Endothelial cell of umbilical vein (primary cell): ENCODE measurements around the gene GRK5. TPM values are rescaled to one million over a fixed set of nuclear protein-coding genes. Genes with fewer than 3 reads are reported as not detected.

Experiments used
- BruUV-seq: library from RNA; stranded (reverse); fragments of 400-500 nt; replicated peaks from 2 replicates; lab custom pipeline; 2021; lab: Mats Ljungman, UMichigan
- CTCF ChIA-PET: fragments of 300-600, 350-600 bp; sonication (Branson Sonifier 250); formaldehyde crosslinking; loops from one replicate; lab custom pipeline; 2021; ENCODE audit warnings: antibody characterized with exemption, inconsistent platforms; lab: Charles Lee
- POLR2A ChIA-PET: fragments of 300-600, 350-600 bp; sonication (Branson Sonifier 250); formaldehyde crosslinking; loops from one replicate; lab custom pipeline; 2021; ENCODE audit warnings: antibody characterized with exemption, inconsistent platforms; lab: Charles Lee
- DNase-seq: peaks from one replicate; pipeline ENCODE4 v3.0.0-alpha.2; 2011; ENCODE audit warnings: low read depth, low spot score
- FAIRE-seq: peaks from 2 replicates; lab custom pipeline; 2011; peaks lifted over from hg19 to GRCh38; lab: Jason Lieb, UNC
- H2AFZ ChIP-seq: 2 replicates; pipeline ENCODE4 v1.6.0; 2012; ENCODE audit warnings: low read depth, low read length, control low read depth, inconsistent platforms
- H3K27ac ChIP-seq: 2 replicates; pipeline ENCODE4 v1.5.1; 2011; ENCODE audit warnings: low read depth, mild to moderate bottlenecking, control low read depth, low read length, moderate library complexity; ENCODE audit not compliant: insufficient read depth
- H3K27me3 ChIP-seq, 2 experiments: 2 replicates each; pipeline versions ENCODE4 v1.6.0 to v1.6.1; 2011; ENCODE audit warnings: low read length in 2 of 2, mixed read lengths in 1 of 2; ENCODE audit not compliant: control insufficient read depth in 2 of 2, insufficient read depth in 2 of 2
- H3K36me3 ChIP-seq, 2 experiments: 2 replicates in 1 of 2; 3 replicates in 1 of 2; pipeline ENCODE4 v1.5.1; 2011; ENCODE audit warnings: low read length in 2 of 2, mild to moderate bottlenecking in 1 of 2, moderate library complexity in 1 of 2; ENCODE audit not compliant: control insufficient read depth in 2 of 2, insufficient read depth in 2 of 2; ENCODE audit errors: extremely low read depth in 1 of 2
- H3K4me1 ChIP-seq: 3 replicates; pipeline ENCODE4 v1.5.1; 2011; ENCODE audit warnings: mild to moderate bottlenecking, low read length; ENCODE audit not compliant: control insufficient read depth, insufficient read depth; ENCODE audit errors: extremely low read depth
- H3K4me2 ChIP-seq: 2 replicates; pipeline ENCODE4 v1.6.1; 2011; ENCODE audit warnings: low read length, control low read depth, mixed read lengths; ENCODE audit not compliant: insufficient read depth
- H3K4me3 ChIP-seq, 3 experiments: fragments of 200-600 bp in 1 of 3; sonication (generic), shearing (Covaris generic) in 1 of 3; replicated peaks in 1 of 3; 2 replicates each; pipeline ENCODE4 v1.5.1; 2011 to 2016; ENCODE audit warnings: control low read depth in 3 of 3, low read length in 3 of 3, mild to moderate bottlenecking in 2 of 3, inconsistent platforms in 1 of 3, low read depth in 1 of 3, moderate library complexity in 1 of 3; ENCODE audit not compliant: insufficient read depth in 1 of 3
- H3K79me2 ChIP-seq: 2 replicates; pipeline ENCODE4 v1.6.0; 2012; ENCODE audit warnings: low read length, inconsistent platforms; ENCODE audit not compliant: control insufficient read depth, insufficient read depth
- H3K9ac ChIP-seq: replicated peaks from 2 replicates; pipeline ENCODE3; 2011; ENCODE audit warnings: low read length, control low read depth; ENCODE audit not compliant: insufficient read depth; ENCODE audit errors: extremely low read depth
- H3K9me1 ChIP-seq: replicated peaks from 3 replicates; pipeline ENCODE4 v1.6.0; 2011; ENCODE audit warnings: mild to moderate bottlenecking, low read length; ENCODE audit not compliant: control insufficient read depth, insufficient read depth; ENCODE audit errors: extremely low read depth
- H3K9me3 ChIP-seq: replicated peaks from 2 replicates; pipeline ENCODE4 v1.5.1; 2012; ENCODE audit warnings: low read length, inconsistent platforms; ENCODE audit not compliant: control insufficient read depth, insufficient read depth
- H4K20me1 ChIP-seq: replicated peaks from 2 replicates; pipeline ENCODE3; 2011; ENCODE audit warnings: mild to moderate bottlenecking, low read length; ENCODE audit not compliant: control insufficient read depth, insufficient read depth; ENCODE audit errors: extremely low read depth
- FOS ChIP-seq: IDR thresholded peaks from 2 replicates; pipeline ENCODE4 v1.6.1; 2011; ENCODE audit warnings: mild to moderate bottlenecking, low read length, moderate library complexity, borderline replicate concordance; ENCODE audit not compliant: insufficient read depth
- GATA2 ChIP-seq: IDR thresholded peaks from 2 replicates; pipeline ENCODE4 v1.7.0; 2011; ENCODE audit warnings: low read depth, mild to moderate bottlenecking, moderate library complexity, mixed read lengths, low read length; ENCODE audit not compliant: insufficient read length, insufficient read depth
- MYC ChIP-seq: IDR thresholded peaks from one replicate; pipeline ENCODE4 v1.6.1; 2011; ENCODE audit warnings: mild to moderate bottlenecking, low read depth, low read length
- POLR2A ChIP-seq: IDR thresholded peaks from 2 replicates; pipeline ENCODE4 v1.6.1; 2012; ENCODE audit warnings: low read depth, mild to moderate bottlenecking, control low read depth, low read length
- POLR2AphosphoS5 ChIP-seq: IDR thresholded peaks from 2 replicates; pipeline ENCODE4 v1.6.1; 2012; ENCODE audit warnings: low read depth, mild to moderate bottlenecking, control low read depth, low read length, moderate library complexity; ENCODE audit not compliant: insufficient read depth
- dilution Hi-C: fragments of 300-500 bp; cut with MboI; formaldehyde crosslinking; loops from one replicate; pipeline ENCODE4 v1.15.0; 2019; ENCODE audit warnings: low sequenced_read_pairs; ENCODE audit not compliant: extremely low pct_ligation_motif_present
- intact Hi-C: fragments of 100-400 bp; cut with micrococcal nuclease; formaldehyde crosslinking; loops from one replicate; pipeline ENCODE4 v1.10.0; 2022
- polyA plus RNA-seq, 4 experiments: library from polyadenylated mRNA; depleted of rRNA in 3 of 4; stranded (reverse) in 3 of 4; unstranded in 1 of 4; fragments of >200 nt; gene quantifications; 2 replicates each; pipeline versions ENCODE4 v1.2.1 to v1.2.3, GENCODE V29; 2011 to 2012; ENCODE audit warnings: missing spikeins in 1 of 4
- total RNA-seq: library from RNA; stranded (reverse); gene quantifications from 2 replicates; pipeline ENCODE4 v1.2.3, GENCODE V29; 2021
- TF ChIP-seq, protein P1 (sequence below), 2 donors: IDR thresholded peaks; 1 replicate in 1 of 2; 2 replicates in 1 of 2; pipeline ENCODE4 v1.5.1; 2011; ENCODE audit warnings: low read length in 2 of 2, mild to moderate bottlenecking in 2 of 2, moderate library complexity in 2 of 2, control low read depth in 1 of 2, inconsistent platforms in 1 of 2, low read depth in 1 of 2; ENCODE audit not compliant: insufficient read depth in 1 of 2; ENCODE audit errors: extremely low read depth in 1 of 2
- TF ChIP-seq, protein P2 (sequence below): IDR thresholded peaks from 2 replicates; pipeline ENCODE4 v1.6.1; 2011; ENCODE audit not compliant: insufficient read depth, insufficient read length

GRK5 gene
- total and polyA plus RNA-seq, 2 donors (not counting 3 experiments of a cell fraction or from before 2014, with no cell fraction given): 13.1 to 29.5 TPM

DNA sequence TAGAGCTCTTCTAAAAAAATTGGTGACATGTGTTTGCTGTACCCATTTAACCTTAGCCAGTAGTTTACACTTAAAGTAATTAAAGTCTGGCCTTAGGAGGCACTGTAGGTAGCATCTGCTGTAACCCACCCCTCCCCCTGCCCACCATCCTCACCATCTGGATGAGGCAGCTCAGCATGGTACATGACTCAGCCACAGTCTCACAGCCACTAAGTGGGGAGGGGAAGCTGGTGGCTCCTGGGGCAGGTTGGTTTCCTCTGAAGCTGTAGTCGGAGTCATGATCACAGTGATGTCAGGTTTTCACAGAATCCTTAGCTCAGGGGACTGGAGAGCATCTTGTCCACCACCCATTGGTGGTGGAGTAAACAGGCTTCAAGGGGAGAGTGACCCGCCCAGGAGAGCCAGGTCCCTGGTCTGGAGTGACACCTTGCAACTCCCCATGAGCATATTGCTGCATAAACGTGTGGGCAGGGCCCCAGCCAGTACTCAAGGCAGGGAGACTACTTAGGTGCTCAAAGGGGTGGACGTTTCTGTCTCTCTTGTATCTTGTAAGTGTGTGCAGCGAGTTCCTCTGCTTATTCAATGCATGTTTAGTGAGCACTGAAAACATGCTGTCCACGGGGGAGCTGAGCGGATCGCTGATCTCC is 125.9 kb downstream of the GRK5 start:
- TF ChIP-seq POLR2AphosphoS5 (no peak), FOS (peak; percentile 53), POLR2A (no peak), GATA2 (no peak), MYC (no peak)
- TF ChIP-seq, protein P1, sequence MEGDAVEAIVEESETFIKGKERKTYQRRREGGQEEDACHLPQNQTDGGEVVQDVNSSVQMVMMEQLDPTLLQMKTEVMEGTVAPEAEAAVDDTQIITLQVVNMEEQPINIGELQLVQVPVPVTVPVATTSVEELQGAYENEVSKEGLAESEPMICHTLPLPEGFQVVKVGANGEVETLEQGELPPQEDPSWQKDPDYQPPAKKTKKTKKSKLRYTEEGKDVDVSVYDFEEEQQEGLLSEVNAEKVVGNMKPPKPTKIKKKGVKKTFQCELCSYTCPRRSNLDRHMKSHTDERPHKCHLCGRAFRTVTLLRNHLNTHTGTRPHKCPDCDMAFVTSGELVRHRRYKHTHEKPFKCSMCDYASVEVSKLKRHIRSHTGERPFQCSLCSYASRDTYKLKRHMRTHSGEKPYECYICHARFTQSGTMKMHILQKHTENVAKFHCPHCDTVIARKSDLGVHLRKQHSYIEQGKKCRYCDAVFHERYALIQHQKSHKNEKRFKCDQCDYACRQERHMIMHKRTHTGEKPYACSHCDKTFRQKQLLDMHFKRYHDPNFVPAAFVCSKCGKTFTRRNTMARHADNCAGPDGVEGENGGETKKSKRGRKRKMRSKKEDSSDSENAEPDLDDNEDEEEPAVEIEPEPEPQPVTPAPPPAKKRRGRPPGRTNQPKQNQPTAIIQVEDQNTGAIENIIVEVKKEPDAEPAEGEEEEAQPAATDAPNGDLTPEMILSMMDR (IDR thresholded peaks at IDR 0.05; ENCODE audit: extremely low read depth in 1 of 2, insufficient read depth in 1 of 2, low read depth in 1 of 2, low read length in 2 of 2): no peak
- TF ChIP-seq, protein P2, sequence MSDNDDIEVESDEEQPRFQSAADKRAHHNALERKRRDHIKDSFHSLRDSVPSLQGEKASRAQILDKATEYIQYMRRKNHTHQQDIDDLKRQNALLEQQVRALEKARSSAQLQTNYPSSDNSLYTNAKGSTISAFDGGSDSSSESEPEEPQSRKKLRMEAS: no peak
- H3K79me2 ChIP-seq: no peaks in the 10 kb centered on the region
- ChIA-PET POLR2A (no interaction called here), CTCF (interaction anchor here (0.6 to 2.9 kb wide), 9 partner anchors 10 to 127 kb away, joined by 3 to 7 read pairs (median 3); no protein-coding TSS in a partner anchor)
- no TSS peak for BruUV-seq
- no peak overlapping the region for H3K27ac ChIP-seq
- H4K20me1 ChIP-seq: no peaks in the 10 kb centered on the region
- no peaks in the 10 kb centered on the region for H3K9me1 ChIP-seq
- dilution Hi-C loops: no loop called here
- H2AFZ ChIP-seq: no peak overlapping the region
- DNase-seq (peak; percentile 20), FAIRE-seq (peak; percentile 47)
- peaks cover 24% of the 10 kb centered on the region for H3K4me1 ChIP-seq
- no peak overlapping the region for H3K4me3 ChIP-seq
- H3K9ac ChIP-seq: no peak overlapping the region
- H3K36me3 ChIP-seq: peaks cover 0 to 2% of the 10 kb centered on the region in 2 experiments
- intact Hi-C loops: no loop called here
- no peak overlapping the region for H3K4me2 ChIP-seq
- no peaks in the 10 kb centered on the region for H3K27me3 ChIP-seq
- H3K9me3 ChIP-seq: no peaks in the 10 kb centered on the region
